ENCODE results near the gene SLC6A9.

Gene SLC6A9

DNA sequence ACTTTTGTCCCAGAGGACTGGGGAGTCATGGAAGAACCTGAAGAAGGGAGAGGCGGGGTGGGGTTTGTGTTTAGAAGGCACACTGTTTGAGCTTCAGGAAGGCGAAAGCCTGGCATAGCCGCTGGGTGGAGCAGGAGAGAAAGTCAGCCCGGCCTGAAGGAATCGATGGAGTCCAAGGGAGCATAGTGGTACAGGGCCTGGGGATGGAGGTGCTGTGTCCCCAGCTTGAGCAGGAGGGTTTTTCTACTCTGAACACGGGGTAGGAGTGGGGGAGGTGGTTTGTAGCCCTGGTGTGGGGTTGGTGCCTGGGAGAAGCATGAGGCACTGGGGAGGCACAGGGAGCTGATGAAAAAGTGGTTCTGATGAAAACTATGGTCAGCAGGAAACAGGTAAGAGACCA, 44.5 kb downstream of the SLC6A9 start:
- no peak for DNase-seq

DNA sequence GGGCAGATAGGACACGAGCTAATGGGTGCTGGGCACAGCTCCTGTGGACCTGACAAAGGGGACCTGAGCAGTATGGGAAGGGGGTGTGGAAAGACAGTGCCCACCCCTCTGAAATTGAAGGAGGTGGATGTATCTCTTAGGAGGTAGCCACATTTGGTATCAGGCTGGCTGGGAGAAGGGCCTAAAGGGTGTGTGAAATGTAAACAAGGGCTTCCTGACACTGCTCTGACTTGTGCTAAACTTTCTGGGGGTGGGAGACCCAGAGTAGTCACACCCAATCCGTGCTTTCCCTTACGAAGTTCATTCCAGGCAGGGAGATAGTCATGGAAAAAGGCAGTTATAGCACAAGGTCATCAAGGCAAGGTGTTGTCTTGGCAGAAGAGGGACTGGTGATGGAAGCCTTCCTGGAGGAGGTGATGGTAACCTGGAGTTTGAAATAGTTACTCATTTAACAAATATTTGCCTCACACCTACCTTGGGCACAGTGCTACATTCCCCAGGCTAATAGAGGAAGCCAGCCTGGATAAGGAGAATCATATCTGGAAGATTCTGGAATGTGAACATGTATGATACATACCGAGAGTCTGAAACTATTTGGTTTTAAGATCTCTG, 45.2 kb downstream of the SLC6A9 start:
- no peak for DNase-seq

DNA sequence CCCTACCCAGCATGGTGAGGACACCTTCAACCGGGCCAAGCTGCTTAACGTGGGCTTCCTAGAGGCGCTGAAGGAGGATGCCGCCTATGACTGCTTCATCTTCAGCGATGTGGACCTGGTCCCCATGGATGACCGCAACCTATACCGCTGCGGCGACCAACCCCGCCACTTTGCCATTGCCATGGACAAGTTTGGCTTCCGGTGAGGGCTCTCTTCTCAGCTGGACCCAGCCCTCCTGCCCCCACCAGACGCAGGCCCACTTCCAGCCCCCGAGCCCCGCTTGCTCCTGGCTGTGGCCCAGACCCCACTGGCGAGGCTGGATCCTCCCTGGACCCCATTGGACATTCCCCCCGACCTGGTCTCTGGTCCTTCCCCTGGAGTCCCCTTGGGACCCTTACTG, 46.4 kb downstream of the SLC6A9 start:
- no peak for DNase-seq

DNA sequence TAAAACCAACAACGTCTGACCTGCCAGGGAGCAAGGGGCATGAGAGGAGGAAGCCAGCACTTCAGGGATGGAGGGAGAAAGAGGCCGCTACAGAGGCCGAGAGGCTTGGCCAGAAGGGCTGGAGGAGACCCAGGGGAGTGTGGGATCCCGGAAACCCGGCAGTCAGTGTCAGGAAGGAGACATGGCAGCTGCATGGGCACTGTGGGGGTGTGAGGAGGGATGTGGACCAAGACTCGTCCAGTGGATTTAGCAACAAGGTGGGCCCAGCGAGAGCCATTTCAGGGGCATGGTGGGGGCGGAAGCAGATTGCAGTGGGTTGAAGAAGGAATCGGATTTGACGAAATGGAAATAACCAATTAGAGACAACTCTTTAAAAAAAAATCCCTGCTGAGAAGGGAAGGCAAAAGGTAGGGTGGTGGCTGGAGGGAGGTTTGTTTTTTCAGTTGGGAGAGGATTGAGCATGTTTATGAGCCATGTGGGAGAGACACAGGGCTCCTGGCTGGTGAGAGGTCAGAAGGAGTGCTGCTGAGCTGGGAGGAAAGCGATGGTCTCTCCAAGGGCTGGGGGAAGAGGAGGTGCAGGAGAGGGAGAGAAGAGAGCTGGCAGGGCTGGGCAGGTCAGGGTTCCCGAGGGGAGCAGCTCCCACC, 47.9 kb downstream of the SLC6A9 start:
- DNase-seq, result peak in 11 of 58 donors; percentile 12 to 73 (median 38)

DNA sequence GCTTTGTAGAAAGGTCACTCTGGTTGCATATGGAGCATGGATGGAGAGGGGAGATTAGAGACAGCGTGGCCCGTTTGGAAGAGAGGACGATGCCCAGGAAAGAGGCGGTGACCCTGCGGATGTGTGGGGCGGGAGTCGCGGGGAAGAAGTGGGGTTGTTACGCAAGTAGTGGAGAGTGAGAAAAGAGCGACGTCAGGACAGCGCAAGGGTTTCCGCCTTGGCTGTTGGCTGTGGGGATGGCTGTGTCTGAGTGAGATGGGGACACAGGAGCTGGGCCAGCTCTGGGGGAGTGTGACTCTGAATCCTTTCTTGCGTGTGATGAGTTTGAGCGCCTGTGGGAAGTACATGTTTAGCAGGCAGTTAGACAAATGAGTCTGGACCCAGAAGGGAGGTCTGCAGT, 48.5 kb downstream of the SLC6A9 start:
- DNase-seq, result peak in 21 of 58 donors; percentile 12 to 76 (median 37)

DNA sequence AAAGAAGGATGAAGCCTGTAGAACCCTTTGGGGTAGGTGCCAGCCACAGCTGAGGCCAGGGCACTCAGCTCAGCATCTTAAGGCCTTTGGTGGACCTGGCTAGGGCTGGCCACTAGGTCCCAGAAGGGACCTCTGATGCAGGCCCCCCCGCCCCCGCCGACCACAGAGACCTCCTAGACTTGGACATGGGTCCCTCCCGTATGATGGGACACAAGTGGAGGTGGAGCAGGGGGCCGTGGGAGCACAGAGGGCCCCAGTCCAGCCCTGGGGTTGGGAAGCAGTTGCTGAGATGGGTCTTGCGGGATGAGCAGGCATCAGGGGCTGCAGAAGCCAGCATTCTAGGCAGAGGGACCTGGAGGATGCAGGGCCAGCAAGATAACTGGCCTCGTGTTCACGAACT, 49.0 kb downstream of the SLC6A9 start:
- no peak for DNase-seq

DNA sequence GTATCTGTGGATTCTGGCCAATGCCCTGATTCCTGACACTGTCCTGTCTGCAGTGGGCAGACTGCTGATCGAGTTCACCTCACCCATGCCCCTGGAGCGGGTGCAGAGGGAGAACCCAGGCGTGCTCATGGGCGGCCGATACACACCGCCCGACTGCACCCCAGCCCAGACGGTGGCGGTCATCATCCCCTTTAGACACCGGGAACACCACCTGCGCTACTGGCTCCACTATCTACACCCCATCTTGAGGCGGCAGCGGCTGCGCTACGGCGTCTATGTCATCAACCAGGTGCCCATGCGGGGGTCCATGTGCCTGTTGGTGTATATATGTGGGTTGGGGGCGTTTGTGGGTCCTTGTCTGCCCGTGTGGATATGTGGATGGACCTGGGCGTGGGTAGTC, 49.6 kb downstream of the SLC6A9 start:
- DNase-seq, result no peak

DNA sequence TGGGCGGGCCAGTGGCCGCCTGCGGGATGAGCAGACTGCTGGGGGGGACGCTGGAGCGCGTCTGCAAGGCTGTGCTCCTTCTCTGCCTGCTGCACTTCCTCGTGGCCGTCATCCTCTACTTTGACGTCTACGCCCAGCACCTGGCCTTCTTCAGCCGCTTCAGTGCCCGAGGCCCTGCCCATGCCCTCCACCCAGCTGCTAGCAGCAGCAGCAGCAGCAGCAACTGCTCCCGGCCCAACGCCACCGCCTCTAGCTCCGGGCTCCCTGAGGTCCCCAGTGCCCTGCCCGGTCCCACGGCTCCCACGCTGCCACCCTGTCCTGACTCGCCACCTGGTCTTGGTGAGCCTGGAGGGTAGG, 50.1 kb downstream of the SLC6A9 start:
- DNase-seq, result no peak

DNA sequence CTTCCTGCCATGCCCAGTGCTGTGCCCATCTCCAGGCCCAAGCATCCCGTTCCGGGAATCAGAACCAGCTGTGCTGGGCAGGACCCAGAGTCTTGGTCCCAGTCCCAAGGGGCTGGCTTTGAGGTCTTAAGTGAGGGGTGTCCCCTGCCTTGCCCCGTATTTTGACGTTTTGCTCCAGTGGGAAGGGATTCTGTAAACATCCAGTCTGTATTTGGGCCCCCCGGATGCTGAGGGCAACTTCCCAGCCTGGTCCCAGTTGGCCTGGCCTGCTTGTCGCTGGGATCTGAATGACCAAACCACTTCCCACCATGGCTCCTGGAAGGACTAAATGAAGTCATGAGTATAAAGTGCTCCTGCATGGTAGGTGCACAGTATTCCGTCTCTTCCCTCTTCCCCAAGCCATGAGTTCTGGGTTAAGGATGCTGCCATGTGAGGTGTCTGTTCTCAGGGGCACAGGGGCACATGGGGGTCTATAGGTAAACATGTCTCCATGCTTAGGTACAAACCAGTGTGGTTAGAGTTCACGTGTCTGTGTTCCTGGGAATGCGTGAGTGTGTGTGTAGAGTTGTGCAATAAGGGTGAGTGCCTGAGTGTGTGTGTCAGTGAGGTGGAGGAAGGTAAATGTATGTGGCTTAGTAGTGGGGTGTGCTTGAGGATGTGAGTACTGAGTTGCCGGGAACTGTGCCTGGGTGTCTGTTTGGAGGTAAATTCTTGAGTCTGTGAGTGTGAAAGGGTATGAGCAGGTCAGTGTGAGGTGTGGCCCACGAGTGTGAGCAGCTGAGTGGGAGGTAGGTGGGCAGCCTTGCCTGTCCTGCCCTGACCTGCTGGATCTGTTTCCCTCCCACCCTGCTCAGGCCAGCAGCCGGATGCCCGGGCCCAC, 50.8 kb downstream of the SLC6A9 start:
- DNase-seq, result no peak

DNA sequence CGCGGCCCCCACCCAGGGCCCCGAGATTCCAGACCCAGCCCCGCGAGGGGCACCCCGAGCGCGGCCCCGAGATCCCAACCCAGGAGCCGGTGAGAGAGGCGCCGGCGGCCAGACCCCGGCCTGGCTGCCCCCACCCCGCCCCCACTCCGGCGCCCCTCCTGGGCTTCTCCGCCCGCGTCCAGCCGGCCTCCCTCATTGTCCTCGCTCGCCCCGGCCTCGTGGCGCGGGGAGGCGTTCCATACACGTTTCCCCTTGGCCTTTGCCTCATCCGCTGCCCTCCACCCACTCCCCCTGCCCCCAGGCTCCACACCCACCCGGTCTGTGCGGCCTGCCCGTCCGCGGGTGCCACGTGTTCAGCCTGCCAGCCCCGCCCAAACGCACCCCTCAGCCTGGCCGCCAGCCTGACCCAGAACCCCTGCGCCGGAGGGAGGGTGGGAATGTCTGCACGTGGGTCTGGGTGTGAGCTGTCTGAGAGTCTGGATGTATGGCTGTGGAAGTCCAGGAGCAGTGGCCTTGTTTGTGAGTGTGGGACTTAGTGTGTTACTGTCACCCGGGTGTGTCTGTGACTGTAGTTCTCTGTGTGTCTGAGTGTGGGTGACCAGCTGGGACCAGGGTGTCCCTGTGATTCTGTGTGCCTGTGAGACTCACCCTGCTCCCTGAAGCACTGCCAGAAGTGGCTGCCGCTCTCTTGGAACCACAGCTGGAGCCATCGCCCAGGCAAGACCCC, 51.6 kb downstream of the SLC6A9 start:
- peak in 29 of 58 donors; percentile 7 to 56 (median 33) for DNase-seq

DNA sequence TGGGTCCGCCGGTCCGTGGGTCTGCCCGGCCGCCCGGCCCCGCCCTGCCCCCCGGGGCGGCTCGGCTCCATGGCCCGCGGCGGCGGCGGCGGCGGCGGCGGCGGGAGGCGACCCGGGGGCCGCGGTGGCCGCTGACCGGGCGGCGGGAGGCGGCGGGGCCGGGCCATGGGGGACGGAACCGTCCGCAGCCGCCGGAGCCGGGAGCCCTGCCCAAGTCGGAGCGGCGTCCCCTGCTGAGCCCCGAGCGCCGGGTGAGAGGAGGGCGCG, 52.1 kb downstream of the SLC6A9 start:
- DNase-seq, result no peak

DNA sequence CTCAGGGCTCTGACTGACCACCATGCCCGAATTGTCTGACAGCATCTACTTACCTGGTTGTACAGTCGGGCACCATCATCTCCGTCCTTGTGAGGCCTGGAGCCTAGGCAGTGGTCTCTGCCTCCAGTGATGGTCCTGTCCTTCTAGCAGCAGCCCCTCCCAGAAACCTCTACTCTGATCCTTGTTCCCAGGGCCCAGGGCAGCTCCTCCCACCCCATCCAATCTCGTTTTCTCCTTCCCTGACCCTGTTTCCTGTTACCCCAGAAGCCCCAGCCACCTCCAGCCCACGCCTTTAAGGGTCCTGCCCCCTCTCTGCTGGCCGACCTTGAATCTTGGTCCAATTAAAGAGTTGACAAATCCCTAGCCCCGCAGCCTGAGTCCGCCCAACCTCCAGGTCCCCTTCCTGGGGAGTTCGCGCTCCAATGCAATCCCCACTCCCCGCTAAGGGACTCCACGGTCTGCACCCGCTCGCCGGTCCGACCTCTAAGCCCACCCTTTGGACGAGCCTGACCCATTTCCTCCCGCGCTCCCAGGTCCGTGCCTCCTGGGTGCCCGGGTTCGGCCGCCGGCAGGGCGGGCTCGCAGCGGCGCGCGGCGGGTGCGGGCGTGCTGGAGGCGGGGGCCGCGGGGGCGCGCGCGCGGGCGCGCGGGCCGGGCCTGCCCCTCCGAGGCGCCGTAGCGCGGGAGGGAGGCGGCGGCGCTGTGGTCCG, 52.6 kb downstream of the SLC6A9 start, which contains the start of gene B4GALT2:
B4GALT2 (plus strand) TSS at position 660 of the 710 bp plus-strand sequence. CDS start 1,951 bp downstream, outside the sequence.
- DNase-seq, result peak in 39 of 58 donors; percentile 10 to 66 (median 31)

DNA sequence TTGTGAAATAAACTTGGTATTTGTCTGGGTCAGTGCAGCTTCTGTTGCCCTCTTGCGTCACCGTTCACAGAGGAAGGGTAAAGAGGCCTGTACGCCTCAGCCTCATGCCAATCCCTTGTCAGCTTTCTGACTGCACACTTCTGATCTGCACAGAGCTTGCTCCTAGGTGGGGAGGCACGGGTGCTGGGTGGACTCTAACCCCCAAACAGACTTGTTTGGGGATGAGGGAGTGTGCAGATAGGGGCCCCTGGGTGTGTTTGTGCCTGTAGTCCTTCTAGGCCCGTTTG, 53.1 kb downstream of the SLC6A9 start:
- no peak for DNase-seq

DNA sequence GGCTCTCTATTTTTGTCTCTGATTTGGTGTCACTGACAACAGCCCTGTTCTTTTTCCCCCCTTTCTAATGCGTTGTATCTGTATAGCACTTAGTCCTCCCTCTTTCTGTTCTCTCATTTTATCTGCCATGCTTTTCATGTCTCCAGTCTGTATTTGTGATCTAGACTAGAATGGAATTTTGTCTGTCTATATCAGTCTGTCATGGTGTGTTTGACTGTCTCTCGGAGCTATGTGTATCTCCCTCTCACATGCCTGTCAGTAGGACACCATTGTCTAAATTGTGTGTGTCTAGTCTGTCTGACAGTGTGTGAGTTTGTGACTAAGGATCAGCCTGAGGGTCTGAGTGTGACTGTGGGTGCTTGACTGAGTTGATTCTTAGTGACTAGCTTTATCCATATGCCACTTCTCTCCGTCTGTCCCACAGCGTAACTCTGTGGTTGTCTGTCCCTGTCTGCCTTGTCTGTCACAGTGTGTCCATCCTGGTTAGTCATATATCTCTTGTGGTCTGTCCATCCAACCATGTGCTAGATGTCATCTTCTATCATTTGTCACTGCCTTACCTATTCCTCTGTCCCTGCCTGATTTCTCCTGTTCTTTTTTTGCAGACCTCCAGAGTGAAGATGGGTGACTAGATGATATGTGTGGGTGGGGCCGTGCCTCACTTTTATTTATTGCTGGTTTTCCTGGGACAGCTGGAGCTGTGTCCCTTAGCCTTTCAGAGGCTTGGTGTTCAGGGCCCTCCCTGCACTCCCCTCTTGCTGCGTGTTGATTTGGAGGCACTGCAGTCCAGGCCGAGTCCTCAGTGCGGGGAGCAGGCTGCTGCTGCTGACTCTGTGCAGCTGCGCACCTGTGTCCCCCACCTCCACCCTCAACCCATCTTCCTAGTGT, 53.6 kb downstream of the SLC6A9 start:
- no peak for DNase-seq

DNA sequence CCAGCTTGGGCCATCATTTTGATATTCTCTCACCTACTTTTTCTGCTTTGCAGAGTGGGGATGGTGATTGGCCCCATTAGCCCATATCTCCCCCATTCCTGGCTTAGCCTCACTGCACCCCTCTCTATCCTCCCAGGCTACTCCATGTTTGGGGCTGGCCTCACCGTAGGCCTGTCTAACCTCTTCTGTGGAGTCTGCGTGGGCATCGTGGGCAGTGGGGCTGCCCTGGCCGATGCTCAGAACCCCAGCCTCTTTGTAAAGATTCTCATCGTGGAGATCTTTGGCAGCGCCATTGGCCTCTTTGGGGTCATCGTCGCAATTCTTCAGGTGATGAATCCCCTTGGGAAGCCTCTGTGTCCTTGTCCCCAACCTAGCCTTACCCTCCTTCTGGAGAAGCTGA, 54.4 kb downstream of the SLC6A9 start:
- DNase-seq, result no peak

DNA sequence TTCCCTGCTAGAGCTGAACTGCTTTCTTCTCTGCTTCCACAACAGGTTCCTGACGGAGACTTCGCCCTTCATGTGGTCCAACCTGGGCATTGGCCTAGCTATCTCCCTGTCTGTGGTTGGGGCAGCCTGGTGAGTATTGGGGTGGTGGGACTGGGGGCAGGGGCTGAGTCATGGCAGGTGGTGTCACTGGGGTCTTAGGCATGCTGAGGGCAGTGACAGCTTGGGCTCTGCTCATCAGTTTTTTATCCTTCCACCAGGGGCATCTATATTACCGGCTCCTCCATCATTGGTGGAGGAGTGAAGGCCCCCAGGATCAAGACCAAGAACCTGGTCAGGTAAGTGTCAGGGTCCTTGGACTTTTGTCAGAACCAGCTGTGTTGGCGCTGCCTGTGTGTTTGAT, 55.2 kb downstream of the SLC6A9 start:
- no peak for DNase-seq

DNA sequence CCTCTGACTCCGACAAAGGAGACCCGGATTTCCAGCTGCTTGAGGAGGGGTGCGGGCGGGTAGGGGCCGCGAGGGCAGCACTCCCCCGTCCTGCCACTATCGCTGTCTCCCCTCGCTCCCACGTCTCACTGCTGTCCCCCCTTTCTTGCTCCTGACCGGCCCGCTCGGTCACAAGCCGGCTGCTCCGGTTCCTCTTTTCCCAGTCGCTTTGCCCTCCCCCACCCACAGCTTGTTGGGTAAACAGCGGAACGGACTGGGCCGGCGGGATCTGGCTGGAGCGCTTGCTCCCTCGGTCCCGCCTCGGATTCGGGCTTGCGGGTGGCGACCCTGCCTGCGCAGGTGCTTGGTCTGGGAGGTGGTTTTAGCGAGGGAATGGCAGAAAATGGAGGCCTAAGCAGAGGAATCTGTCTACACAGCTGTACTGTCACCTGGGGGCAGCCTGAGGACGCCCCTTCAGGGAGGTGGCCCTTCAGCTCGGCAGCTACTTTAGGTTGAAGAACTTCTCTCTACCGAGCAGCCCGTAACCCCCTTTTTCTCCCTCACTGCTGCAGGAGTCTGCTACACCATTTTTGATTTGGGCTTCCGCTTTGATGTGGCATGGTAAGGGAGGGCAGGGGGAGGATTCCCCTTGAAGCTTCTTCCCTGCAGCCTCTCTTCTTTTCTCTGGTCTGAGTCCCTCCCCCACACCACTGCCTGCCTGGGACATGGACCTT, 55.9 kb downstream of the SLC6A9 start:
- peak in 26 of 58 donors; percentile 17 to 62 (median 40) for DNase-seq

DNA sequence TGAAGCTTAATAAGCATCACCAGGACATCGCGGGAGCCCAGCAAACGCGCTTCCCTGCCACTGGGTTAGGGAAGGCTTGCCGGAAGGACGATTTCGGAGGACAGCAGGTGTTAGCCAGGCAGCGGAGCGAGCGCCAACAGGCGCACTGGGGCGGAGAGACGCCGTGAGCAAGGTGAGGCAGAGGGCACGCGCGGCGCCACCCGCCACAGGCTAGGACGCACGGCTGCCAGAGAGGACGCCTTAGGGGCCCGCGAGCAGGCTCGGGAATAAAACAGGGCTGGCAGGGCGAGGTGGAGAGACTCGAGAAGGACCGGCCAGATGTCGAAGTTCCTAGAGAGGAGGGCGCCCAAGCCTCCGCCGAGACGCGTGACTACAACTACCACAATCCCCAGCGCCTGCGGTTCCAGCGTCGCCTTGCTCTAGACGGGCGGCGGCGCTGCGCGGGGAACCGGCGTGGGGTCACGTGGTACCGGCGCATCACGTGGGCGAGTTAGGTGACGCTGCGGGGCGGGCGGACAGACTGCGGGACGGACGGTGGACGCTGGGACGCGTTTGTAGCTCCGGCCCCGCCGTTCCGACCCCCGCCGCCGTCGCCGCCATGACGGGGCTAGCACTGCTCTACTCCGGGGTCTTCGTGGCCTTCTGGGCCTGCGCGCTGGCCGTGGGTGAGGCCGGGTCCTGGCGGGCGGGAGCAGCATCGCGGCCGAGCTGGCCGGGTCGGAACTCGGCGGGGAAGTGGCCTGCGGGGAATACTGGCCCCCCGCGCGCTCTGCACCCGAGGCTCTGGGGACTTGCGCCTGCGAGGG, 56.6 kb downstream of the SLC6A9 start, which contains the start of gene ATP6V0B:
ATP6V0B (plus strand) TSS at position 518 of the 806 bp plus-strand sequence; CDS start at position 599, 81 bp downstream.
- peak; percentile 60 to 99 (median 95) for DNase-seq

All from anterior cingulate cortex (tissue), 58 donors.